NOMO-1 treated with dmso at 0.1 percent for 144 hours (cell line): ENCODE measurements around the gene PTMA.
"Not testable (repeated sequence)": the region's sequence is repeated elsewhere in the genome, so short reads cannot be mapped to it uniquely, and the experiment has no call there.

Experiments used
- DNase-seq: peaks from one replicate; lab custom pipeline; 2025; ENCODE audit not compliant: unreplicated experiment; lab: John Stamatoyannopoulos, UW

The PTMA gene

DNA sequence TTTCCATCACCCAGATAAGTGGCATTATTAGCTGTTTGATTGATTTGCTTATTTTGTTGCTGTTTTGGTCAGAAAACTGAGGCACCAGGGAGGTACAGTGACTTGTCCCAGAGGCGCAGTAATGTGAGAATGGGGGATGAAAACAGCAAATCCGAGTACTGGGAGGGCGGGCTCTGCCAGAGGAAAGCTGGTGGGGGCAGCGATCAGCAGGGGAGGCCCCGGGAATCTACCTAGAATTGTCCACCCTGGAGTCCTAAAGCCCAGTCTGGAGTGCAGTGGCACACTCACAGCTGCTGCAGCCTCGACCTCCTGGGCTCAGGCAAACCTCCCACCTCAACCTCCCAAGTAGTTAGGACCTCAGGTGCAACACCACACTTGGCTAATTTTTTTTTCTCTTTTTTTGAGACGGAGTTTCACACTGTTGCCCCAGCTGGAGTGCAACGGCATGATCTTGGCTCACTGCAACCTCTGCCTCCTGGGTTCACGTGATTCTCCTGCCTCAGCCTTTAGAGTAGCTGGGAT, 17.0 kb upstream of the PTMA start:
- no peak for DNase-seq

DNA sequence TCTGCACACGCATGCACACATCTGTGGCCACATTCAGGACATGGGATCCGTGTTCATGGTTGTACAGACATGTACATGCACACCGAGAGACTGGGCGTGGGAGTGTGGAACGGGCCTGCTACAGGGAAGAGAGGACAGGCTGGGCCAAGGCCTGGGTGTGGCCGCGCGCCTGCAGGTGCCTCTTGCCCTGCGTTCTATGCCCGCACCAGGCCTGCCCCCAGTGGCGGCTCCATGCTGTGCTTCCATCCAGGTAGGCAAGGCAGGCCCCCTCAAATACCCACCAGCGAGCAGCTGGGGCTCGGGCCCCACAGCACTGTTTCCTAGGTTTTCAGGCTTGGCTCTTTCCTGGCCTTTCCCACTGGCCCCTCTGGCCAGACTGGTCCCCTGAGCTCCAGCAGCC, 15.5 kb upstream of the PTMA start:
- no peak for DNase-seq

DNA sequence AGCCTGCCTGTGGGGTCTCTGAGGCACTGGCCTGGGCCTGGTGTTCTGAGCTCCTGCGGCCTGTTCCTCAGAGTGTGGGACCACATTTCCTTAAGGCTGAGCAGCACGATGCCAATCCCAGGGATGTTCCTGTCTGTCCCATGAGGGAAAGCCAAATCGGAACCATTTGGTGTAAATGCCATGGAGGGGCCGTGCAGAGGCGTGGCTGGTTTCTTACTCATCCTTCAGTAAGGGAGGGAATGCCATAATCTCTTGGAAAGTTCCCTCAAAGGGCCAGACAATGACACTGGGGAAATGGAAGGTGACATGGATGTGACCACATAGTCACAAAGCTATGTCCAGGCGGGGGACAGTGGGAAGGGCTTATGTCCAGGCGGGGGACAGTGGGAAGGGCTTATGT, 14.4 kb upstream of the PTMA start:
- no peak for DNase-seq

DNA sequence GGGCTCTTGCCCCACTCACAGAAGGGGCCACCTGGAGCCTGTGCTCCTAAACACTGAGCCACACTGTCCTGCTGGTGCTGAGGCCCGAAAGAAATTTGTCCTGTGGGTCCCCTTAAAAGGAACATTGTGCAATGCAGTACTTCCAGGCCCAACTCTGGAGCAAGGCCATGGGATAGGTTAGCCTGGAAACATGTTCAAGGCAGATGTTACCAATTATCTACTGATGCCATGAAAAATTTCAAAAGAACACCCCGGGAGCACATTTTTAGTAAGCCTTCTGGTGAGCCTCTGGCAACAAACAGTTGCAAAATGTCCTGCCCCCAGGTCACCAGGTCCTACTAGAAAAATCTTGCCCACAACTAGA, 12.3 kb upstream of the PTMA start:
- DNase-seq, result no peak

DNA sequence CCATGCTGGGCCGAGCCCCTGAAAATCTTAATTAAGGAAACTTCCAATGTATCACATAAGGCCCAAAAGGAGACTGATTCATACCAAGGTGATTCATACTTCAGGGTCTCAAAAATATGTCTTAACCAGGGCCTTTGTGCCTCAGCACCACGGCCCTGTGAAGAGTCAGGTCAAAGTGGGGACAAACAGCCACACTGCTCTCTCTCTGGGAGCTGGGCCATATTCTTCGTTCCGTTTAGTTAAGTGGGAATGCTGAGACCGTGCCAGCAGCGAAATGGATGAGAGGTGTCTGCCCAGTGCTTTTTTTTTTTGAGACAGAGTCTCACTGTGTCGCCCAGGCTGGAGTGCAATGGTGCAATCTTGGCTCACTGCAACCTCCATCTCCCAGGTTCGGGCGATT, 9.3 kb upstream of the PTMA start:
- no peak for DNase-seq

DNA sequence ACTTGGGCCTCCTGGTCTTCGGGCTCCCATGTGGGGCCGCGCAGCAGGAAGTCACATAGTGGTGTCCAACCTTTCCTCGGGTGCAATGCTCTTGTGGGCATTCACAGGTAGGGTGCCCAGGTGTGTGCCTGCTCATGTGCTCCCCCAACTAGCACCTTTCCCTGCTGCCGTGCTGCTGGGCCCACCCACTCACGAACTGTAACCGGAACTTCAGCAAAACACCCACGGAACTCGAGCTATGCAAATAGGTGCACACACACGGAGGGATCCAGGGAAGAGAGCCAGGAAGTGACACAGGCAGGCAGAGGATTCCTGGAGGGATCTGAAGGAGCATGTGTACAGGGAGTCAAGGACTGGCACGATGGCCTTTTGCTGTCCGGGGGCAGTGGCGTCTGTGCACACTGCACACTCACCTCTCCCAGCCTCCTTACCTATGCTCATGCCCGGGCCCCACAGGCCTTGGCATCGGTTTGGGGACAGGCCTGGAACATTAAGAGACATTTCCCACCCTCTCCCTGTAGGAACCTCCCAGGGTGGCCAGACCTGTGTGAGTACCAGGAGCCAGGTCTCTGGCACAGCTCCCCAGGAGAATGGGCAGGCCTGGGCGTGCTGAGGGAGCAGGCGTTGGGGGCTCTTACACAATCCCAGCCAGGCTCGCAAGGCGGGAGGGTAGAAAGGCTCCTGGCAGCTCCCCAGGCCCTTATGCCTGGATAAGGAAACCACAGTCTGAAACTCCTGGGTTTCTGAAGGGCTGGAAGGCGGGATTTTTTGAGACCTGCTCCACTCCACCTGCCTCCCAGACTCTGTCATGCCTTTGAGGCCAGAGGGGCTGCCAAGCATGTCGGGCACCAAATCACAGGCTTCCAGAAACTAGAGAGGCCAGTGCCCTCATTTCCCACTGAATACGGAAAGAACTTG, 6.6 kb upstream of the PTMA start:
- no peak for DNase-seq

DNA sequence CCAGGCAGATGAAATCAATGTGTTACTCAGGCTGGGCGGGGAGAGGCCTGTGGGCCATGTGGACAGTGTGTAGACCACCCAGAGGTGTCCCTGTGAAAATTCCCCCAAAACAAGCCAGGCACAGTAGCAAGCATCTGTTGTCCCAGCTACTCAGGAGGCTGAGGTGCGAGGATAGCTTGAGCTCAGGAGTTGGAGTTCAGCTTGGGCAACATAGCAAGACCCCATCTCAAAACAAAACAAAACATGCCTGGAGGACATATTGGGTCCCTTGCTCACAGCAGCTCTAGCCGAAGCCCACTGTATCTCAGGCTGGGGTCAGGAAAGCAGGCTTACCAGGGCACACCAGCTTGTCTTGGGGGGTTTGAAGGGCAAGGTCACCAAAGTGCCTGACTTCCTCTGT, 4.3 kb upstream of the PTMA start:
- DNase-seq, result no peak

DNA sequence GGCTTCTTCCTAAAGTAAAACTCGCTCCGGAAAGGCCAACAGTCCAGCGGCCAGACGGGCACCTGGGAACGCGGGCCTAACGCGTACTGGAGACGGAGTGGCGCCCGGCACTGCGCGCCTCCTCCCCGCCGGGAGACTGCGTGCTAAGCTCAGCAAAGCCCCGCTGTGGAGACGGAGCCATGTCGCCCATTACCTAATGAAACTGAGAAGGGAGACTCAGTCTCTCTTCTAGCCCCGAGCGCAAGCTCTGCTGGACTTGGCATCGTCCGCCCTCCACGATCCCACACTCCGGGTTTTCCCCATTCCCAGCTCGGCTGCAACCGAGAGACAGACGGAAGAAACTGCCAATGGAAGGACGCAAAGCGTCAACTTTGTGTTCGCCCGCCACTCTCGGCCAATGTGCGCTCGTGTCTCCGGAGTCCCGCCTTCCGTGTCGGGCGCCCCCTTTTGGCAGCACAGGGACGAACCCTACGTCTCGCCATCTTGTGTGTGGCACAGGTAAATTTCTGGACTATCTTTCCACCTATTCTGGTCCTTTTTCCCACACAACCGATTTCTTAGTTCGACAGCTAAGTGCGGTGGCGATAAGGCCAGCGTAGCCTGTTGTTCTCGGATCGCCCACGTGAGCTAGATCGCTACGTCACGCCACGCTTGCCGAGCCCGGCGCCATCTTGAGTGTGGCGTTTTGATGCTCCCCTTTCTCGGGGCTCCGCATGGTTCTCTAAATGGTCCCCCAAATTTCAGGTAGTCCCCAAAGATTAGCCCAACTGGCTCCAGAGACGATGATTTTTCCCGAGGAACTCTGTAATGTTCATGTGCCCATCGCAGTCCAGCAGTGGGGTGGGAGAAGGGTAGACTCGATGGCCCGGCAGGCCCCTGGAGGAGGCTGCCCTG, 1.3 kb upstream of the PTMA start:
- peak; percentile 96 for DNase-seq

DNA sequence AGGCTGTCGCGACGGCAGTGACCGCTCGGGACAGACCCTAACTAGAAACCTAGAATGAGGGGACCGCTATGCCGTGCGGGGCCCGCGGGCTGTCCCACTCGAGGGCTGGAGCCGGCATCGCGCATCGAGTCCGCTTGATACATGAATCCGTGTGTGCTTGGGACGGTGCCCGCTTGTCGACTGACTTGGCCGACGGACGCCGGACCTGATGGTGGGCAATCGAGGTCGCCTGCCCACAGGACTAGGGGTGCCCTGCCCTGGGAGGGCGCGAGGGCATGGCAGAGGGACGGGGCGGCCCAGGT, 749 bp upstream of the PTMA start:
- no peak for DNase-seq

DNA sequence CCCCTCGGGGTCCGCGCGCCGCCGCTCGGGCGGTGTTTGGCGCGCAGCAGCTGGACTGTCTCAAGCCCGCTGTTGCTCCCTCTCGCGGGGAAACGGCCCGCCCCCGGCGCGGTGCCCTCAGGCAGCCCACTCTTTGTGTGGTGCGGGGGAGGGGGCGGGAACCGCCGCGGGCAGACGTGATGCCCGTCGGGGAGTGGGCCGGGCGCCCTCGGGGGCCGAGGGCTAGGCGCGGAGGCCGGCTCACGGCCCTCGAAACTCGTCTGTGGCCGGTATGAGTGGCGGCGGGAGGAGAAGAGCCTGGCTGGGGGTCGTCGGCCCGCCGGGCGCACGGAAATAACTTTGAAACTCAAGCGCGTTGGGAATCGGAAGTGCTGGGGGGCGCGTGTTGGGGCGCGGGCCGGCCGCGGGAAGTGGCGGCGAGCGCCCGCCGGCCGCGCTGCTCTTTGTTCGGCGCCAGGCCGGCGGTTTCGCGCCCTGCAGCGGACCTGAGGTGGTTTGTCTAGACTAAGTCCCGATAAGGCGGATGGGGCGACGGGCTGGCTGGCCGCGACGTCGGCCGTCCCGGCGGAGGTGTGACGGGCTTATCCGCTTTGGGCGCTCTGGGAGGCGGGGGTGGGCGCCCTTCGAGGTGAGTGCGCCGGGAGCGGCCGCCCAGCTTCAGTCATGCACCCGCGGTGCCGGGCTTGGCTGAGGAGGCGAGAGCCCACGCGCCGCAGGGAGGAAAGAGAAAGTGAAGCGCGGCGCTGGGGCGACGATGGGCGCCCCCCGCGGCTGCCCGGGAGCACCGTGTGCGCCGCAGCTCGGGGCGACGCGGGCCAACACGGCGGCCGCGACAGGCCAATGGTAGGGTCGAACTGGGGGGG, 679 bp downstream of the PTMA start:
- DNase-seq, result no peak

DNA sequence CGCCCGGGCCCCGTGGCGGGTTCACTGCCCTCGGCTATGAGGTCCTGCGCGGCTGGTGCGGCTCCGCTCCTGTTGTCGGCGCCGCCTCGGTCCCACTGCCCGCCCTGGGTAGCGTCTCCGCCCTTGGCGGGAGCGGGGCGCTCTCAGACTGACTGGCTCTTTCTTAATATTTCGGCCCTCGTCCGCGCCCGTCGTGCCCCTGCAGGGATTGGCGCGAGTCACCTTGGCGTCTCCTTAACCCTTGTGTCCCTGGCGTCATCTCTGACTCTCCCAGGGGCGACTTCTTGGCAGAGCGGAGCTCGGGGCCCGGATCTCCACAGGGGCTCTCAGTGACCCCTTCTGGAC, 1.3 kb downstream of the PTMA start:
- no peak for DNase-seq

DNA sequence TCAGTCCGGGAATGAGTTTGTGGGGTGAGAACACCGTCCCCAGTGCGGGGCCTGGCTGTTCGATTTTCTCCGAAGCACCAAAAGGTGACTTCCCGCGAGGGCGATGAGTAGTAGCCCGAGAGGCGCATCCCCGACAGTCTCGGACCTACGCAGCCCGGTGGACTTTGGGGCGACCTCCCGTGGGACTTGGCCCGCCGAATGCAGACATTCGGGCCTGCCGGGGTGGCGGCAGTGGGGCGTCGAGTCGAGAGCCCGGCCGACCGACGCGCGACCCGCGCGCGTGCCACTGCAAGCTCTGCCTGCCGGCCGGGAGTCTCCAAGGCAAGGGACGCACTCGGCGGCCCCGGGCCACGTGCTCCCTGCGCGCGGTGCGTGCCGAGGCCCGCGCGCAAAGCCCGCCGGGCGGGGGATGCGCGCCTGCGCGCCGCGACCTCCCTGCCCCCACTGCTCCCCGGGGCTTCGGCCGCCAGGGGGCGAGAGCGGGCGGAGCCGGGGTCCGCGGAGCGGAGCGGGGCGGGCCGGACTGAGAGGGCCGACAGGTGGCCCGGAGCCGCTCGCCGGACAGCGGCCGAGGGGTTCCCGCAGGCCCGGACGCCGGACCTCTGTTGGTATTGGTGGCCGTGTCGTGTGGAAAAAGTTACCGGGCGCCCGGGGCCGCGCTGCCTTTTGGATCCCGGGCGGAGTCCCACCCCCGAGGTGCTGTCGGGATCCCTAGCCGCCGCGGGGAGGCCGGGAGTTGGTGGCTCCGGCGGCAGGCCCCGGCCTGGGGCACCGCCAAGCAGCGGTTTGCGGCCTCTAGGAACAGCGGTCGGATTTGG, 1.9 kb downstream of the PTMA start:
- DNase-seq, result peak; percentile 71

DNA sequence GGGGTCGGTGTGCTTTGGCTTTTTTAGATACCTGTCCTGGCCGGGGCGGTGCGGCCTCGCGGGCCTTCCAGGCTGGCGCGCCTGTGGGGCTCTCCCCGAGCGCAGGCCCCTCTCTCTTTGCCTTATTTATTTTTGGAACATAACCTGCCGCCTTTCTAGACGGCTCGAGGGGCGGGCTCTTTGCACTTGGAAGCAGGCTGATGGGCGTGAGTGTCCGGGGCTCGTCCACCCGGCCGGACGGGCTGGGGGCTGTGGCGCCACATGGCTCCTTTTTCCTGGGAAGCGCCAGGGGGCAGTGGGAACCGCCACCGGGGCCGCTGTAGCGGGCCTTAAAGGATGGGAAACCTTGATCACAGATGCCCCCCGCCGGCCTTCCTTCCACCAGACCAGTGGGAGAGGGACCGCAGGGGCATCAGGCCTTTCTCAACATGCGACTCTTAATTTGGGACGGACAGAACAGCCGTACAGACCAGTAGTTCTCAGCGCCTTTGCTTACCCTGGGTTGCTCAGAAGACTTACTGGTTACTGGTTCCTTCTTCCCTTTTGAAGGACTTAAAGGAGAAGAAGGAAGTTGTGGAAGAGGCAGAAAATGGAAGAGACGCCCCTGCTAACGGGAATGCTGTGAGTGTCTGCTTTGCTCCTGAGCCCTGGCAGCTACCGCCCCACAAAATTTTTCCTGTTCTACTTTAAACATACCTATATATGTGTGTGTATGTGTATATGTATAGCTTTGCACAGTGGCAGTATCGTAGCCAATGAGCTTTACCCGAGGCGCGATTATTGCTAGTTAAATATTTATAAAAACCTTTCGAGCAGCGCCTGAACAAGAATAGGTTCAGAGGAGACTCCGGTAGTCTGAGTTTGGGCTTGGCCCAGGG, 2.7 kb downstream of the PTMA start:
- no peak for DNase-seq

DNA sequence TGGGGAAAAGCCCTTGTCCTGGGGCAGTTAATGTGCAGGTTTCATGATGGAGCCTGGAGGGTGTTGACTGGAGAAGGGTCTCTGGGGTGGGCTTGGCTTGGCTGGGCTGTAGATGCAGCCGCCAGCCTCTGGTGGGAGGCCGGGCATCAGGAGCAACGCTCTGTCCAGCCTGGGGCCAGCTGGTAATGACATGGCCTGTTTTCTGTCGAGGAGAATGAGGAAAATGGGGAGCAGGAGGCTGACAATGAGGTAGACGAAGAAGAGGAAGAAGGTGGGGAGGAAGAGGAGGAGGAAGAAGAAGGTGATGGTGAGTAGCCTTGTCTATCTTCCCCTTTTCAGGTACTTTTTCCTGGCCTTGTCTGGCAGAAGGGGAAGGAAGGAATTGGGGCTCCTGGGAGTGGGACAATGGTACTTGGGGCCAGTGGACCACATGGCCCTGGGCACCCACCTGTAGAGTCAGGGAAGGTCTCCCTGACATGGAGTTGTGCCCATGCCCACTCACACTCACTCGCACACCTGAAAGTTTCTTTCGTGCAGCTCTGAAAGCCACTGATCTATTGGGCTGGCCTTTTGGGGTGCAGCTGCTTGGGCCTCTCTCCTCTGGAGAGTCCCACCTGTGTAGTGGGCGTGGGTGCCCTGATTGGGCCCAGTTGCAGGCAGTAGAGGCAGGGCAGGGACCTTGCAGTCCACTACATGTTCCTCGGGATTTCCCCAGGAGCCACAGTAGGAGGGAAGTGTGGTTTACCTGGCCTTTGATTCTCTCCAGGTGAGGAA, 3.5 kb downstream of the PTMA start:
- no peak for DNase-seq

DNA sequence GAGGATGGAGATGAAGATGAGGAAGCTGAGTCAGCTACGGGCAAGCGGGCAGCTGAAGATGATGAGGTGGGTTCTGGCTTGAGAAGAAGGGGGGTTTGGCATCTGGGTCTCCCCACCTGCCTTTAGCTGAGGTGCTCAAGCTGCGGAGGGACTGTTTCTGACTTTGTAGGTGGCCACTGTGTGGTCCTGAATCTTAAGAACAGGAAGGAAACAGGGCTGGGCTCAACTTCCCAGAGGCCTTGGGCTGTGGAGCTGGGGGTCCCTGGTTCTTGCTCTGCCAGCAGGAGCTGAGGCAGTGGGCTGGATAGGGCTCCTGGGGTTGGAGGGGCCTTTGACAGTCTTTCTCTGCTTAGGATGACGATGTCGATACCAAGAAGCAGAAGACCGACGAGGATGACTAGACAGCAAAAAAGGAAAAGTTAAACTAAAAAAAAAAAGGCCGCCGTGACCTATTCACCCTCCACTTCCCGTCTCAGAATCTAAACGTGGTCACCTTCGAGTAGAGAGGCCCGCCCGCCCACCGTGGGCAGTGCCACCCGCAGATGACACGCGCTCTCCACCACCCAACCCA, 4.2 kb downstream of the PTMA start:
- not testable (repeated sequence) for DNase-seq

DNA sequence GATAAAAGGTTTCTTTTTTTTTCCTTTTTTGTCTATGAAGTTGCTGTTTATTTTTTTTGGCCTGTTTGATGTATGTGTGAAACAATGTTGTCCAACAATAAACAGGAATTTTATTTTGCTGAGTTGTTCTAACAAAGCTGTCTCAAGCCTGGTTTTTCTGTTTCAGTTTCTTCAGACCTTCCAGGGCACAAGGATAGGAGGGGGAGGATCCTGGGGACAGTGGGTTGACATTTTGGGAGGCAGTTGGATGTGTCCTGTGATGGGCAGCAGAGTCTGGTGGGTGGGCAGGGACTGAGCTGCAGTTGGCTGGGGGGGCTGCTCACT, 5.0 kb downstream of the PTMA start:
- DNase-seq, result not testable (repeated sequence)

DNA sequence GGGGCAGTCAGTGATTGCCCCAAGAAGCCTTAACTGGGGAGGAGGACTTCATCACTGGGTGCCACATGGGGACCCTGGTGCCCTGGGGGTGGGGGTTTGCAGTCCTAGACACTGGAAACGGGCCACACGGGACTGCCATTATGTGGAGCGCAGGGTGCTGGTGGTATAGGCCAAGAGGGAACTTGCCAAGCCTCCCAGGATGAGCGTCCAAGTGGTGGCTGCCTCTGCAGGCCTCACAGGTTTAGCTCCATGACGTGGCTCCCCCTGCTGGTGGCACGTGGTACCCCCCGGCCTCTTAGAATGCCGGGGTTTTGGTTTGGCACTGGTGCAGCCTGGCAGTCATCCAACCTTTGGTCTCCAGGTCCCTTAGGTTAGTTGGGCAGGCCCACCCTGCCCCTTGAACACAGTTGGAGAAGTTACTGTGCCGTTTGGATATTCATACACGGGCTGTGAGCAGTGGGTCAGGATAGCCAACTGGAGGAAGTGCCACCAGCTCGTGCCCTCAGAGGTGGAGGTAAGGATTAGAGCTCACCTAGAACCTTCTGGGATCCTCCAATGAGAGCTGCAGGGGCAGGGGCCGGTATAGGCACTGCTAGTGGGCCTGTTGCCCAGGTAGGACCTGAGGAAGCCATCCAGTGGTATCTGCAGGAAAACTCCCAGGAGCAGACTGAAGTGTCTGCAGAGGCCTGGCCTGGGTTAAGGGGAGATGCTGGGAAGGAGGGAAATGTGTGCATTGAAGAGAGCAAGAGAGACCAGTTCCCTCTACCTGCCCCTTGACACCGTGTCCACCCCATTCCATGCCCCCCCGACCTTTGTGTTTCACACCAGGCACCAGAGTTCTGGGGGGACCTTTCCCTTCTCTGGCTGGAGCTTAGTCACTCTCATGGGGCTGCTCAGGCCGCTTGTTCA, 5.7 kb downstream of the PTMA start:
- DNase-seq, result peak; percentile 74
